Activated CD8-positive, alpha-beta T cell treated with anti-CD3 and anti-CD28 coated beads, Interleukin-2, amount 10 ng/mL, durations not matched to agents 7 days and 5 days (primary cell): ENCODE measurements around the gene KLK3. TPM values are rescaled to one million over a fixed set of nuclear protein-coding genes. Genes with fewer than 3 reads are reported as not detected.
"Not testable (repeated sequence)": the region's sequence is repeated elsewhere in the genome, so short reads cannot be mapped to it uniquely, and the experiment has no call there.

Experiments
- ATAC-seq: fragments of 150-1000 bp; cut with Tn5 transposase; one replicate; pipeline ENCODE4 v1.10.0; 2021; ENCODE audit warnings: moderate library complexity
- CTCF ChIA-PET: fragments of 350-600 bp; sonication (Branson Sonifier 250); formaldehyde crosslinking; loops from one replicate; lab custom pipeline; 2021; ENCODE audit warnings: antibody characterized with exemption; lab: Charles Lee
- POLR2A ChIA-PET: fragments of 350-600 bp; sonication (Branson Sonifier 250); formaldehyde crosslinking; loops from one replicate; lab custom pipeline; 2021; ENCODE audit warnings: antibody characterized with exemption; lab: Charles Lee
- DNase-seq: peaks from one replicate; pipeline ENCODE4 v3.0.0-alpha.2; 2020
- H3K27ac Mint-ChIP-seq: one replicate; pipeline ENCODE4 v1.8.0; 2021; ENCODE audit warnings: mild to moderate bottlenecking, mixed read lengths
- H3K27me3 Mint-ChIP-seq: one replicate; pipeline ENCODE4 v1.8.0; 2021; ENCODE audit warnings: low read depth, mixed read lengths
- H3K36me3 Mint-ChIP-seq: one replicate; pipeline ENCODE4 v1.8.0; 2021; ENCODE audit warnings: low read depth, mixed read lengths
- H3K4me1 Mint-ChIP-seq: one replicate; pipeline ENCODE4 v1.8.0; 2021; ENCODE audit warnings: low read depth, mixed read lengths
- H3K4me3 Mint-ChIP-seq: one replicate; pipeline ENCODE4 v1.8.0; 2021; ENCODE audit warnings: mild to moderate bottlenecking, mixed read lengths
- H3K9me3 Mint-ChIP-seq: one replicate; pipeline ENCODE4 v1.8.0; 2022; ENCODE audit warnings: mixed read lengths; ENCODE audit not compliant: insufficient read depth
- total RNA-seq, 2 experiments: library from RNA; stranded (reverse); gene quantifications; one replicate each; pipeline ENCODE4 v1.2.3, GENCODE V29; 2021

KLK3 gene
- total RNA-seq, result not detected

- Mint-ChIP-seq H3K9me3 (no peaks in the 10 kb centered on the region), H3K27me3 (peaks cover 29% of the 10 kb centered on the region), H3K36me3 (no peaks in the 10 kb centered on the region), H3K4me3 (no peak within 1 kb of the TSS), H3K4me1 (no peaks in the 10 kb centered on the region), H3K27ac (no peak within 1 kb of the TSS)
- ChIA-PET POLR2A (no interaction called here), CTCF (no interaction called here)
- DNase-seq (no peak), ATAC-seq (no peak)
These were observed at the start of gene KLK3 for GRCh38 chr19:50854636-50855410. KLK3 (plus strand) TSS chr19:50854915; CDS start chr19:50854956, 41 bp downstream.

GRCh38 chr19:50808856-50809255 is 45.9 kb upstream of the KLK3 start:
- H3K27me3 Mint-ChIP-seq, result peaks cover 12% of the 10 kb centered on the region
- ATAC-seq (no peak), DNase-seq (no peak)
- ChIA-PET POLR2A (no interaction called here), CTCF (no interaction called here)
- no peak overlapping the region for H3K4me3 Mint-ChIP-seq
- no peaks in the 10 kb centered on the region for H3K9me3 Mint-ChIP-seq
- H3K36me3 Mint-ChIP-seq, result peaks cover 4% of the 10 kb centered on the region
- no peak overlapping the region for H3K27ac Mint-ChIP-seq
- H3K4me1 Mint-ChIP-seq, result peaks cover 13% of the 10 kb centered on the region

GRCh38 chr19:50811622-50812238 is 43.0 kb upstream of the KLK3 start:
- H3K36me3 Mint-ChIP-seq, H3K4me3 Mint-ChIP-seq, DNase-seq, CTCF ChIA-PET, ATAC-seq, H3K4me1 Mint-ChIP-seq, H3K9me3 Mint-ChIP-seq, H3K27ac Mint-ChIP-seq, POLR2A ChIA-PET: not testable (repeated sequence)
- H3K27me3 Mint-ChIP-seq, result peaks cover 18% of the 10 kb centered on the region

GRCh38 chr19:50812474-50812873 is 42.2 kb upstream of the KLK3 start:
- Mint-ChIP-seq H3K27ac (no peak overlapping the region), H3K4me1 (peaks cover 5% of the 10 kb centered on the region), H3K36me3 (no peaks in the 10 kb centered on the region), H3K9me3 (no peaks in the 10 kb centered on the region), H3K4me3 (no peak overlapping the region), H3K27me3 (peaks cover 23% of the 10 kb centered on the region)
- ATAC-seq (peak; percentile 50), DNase-seq (no peak)
- ChIA-PET POLR2A (no interaction called here), CTCF (no interaction called here)

- H3K27ac Mint-ChIP-seq, result no peak overlapping the region
- peaks cover 37% of the 10 kb centered on the region for H3K27me3 Mint-ChIP-seq
- DNase-seq, result no peak
- no peaks in the 10 kb centered on the region for H3K36me3 Mint-ChIP-seq
- peaks cover 25% of the 10 kb centered on the region for H3K4me1 Mint-ChIP-seq
- H3K9me3 Mint-ChIP-seq, result no peaks in the 10 kb centered on the region
- H3K4me3 Mint-ChIP-seq, result no peak overlapping the region
- ATAC-seq, result no peak
- ChIA-PET POLR2A (interaction anchor here (0.9 kb wide), 1 partner anchor 10 kb away, joined by 4 read pairs; no protein-coding TSS in a partner anchor), CTCF (no interaction called here)
These were observed 39.8 kb upstream of the KLK3 start for GRCh38 chr19:50814883-50815282.

- Mint-ChIP-seq H3K27ac (no peak overlapping the region), H3K4me3 (no peak overlapping the region), H3K4me1 (peaks cover 30% of the 10 kb centered on the region), H3K36me3 (no peaks in the 10 kb centered on the region), H3K9me3 (no peaks in the 10 kb centered on the region), H3K27me3 (peaks cover 41% of the 10 kb centered on the region)
- ChIA-PET CTCF (no interaction called here), POLR2A (interaction anchor here (0.9 kb wide), 1 partner anchor 10 kb away, joined by 4 read pairs; no protein-coding TSS in a partner anchor)
- DNase-seq, result no peak
- ATAC-seq, result no peak
These were observed 39.3 kb upstream of the KLK3 start for GRCh38 chr19:50815439-50815838.

- ChIA-PET POLR2A (interaction anchor here (4.0 kb wide), 1 partner anchor 14 kb away, joined by 26 read pairs; no protein-coding TSS in a partner anchor), CTCF (no interaction called here)
- Mint-ChIP-seq H3K9me3 (no peaks in the 10 kb centered on the region), H3K36me3 (no peaks in the 10 kb centered on the region), H3K27ac (peak overlapping the region; percentile 74), H3K27me3 (peaks cover 50% of the 10 kb centered on the region), H3K4me3 (peak overlapping the region; percentile 67), H3K4me1 (peaks cover 33% of the 10 kb centered on the region)
- peak; percentile 79 for ATAC-seq
- peak; percentile 61 for DNase-seq
These were observed 36.5 kb upstream of the KLK3 start for GRCh38 chr19:50817941-50818858.

- no peak overlapping the region for H3K27ac Mint-ChIP-seq
- H3K4me3 Mint-ChIP-seq, result peak overlapping the region; percentile 67
- CTCF ChIA-PET, result interaction anchor here (1.2 kb wide), 1 partner anchor 103 kb away, joined by 3 read pairs; no protein-coding TSS in a partner anchor
- no peaks in the 10 kb centered on the region for H3K9me3 Mint-ChIP-seq
- POLR2A ChIA-PET, result interaction anchor here (4.0 kb wide), 1 partner anchor 14 kb away, joined by 26 read pairs; no protein-coding TSS in a partner anchor
- no peak for ATAC-seq
- H3K27me3 Mint-ChIP-seq, result peaks cover 51% of the 10 kb centered on the region
- no peaks in the 10 kb centered on the region for H3K36me3 Mint-ChIP-seq
- H3K4me1 Mint-ChIP-seq, result peaks cover 33% of the 10 kb centered on the region
- no peak for DNase-seq
These were observed 35.7 kb upstream of the KLK3 start for GRCh38 chr19:50818859-50819472.

- Mint-ChIP-seq H3K4me1 (peaks cover 33% of the 10 kb centered on the region), H3K36me3 (no peaks in the 10 kb centered on the region), H3K9me3 (no peaks in the 10 kb centered on the region), H3K4me3 (no peak overlapping the region), H3K27me3 (peaks cover 55% of the 10 kb centered on the region), H3K27ac (no peak overlapping the region)
- CTCF ChIA-PET, result interaction anchor here (0.7 to 1.2 kb wide), 2 partner anchors 102 to 456 kb away, joined by 3 read pairs; no protein-coding TSS in a partner anchor
- ATAC-seq (no peak), DNase-seq (no peak)
- POLR2A ChIA-PET, result interaction anchor here (4.0 kb wide), 1 partner anchor 15 kb away, joined by 26 read pairs; no protein-coding TSS in a partner anchor
These were observed 35.1 kb upstream of the KLK3 start for GRCh38 chr19:50819636-50820035.

GRCh38 chr19:50820086-50820485 is 34.6 kb upstream of the KLK3 start:
- ChIA-PET CTCF (interaction anchor here (0.7 to 1.2 kb wide), 3 partner anchors 10 to 457 kb away, joined by 3 read pairs; no protein-coding TSS in a partner anchor), POLR2A (interaction anchor here (4.0 kb wide), 1 partner anchor 16 kb away, joined by 26 read pairs; no protein-coding TSS in a partner anchor)
- H3K4me1 Mint-ChIP-seq, result peaks cover 33% of the 10 kb centered on the region
- DNase-seq, result no peak
- peak overlapping the region; percentile 65 for H3K27ac Mint-ChIP-seq
- H3K36me3 Mint-ChIP-seq, result no peaks in the 10 kb centered on the region
- H3K4me3 Mint-ChIP-seq, result peak overlapping the region; percentile 52
- H3K27me3 Mint-ChIP-seq, result peaks cover 55% of the 10 kb centered on the region
- no peak for ATAC-seq
- H3K9me3 Mint-ChIP-seq, result no peaks in the 10 kb centered on the region
